GM12873 (cell line): ENCODE data around the gene SASH1.

Experiments used
- TF ChIP-seq, protein P1 (sequence below): IDR thresholded peaks from 2 replicates; pipeline ENCODE4 v1.5.1; 2012; ENCODE audit warnings: low read depth, mild to moderate bottlenecking, moderate library complexity, low read length, control low read depth; ENCODE audit not compliant: insufficient read depth; ENCODE audit errors: missing control alignments

Gene SASH1

DNA sequence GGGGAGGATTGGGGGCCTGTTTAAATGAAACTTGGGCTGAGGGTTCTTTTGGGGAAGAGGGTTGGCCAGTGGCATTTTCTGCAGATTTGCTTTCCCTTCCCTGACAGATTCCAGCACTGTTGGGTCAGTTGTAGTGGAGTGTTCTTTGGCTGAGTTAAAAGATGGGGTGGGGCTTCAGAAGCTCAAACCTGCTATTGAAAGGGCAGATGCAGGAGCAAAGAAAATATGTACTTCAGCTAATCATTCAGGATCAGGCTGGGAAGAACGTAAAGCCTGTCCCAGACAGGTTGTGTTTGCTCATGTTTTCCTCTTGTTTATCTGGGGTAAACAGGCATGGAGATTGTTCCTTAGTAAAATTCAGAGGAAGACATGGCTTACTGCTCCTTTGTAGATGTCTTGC lies 2.5 kb downstream of the SASH1 start:
- TF ChIP-seq, protein P1, sequence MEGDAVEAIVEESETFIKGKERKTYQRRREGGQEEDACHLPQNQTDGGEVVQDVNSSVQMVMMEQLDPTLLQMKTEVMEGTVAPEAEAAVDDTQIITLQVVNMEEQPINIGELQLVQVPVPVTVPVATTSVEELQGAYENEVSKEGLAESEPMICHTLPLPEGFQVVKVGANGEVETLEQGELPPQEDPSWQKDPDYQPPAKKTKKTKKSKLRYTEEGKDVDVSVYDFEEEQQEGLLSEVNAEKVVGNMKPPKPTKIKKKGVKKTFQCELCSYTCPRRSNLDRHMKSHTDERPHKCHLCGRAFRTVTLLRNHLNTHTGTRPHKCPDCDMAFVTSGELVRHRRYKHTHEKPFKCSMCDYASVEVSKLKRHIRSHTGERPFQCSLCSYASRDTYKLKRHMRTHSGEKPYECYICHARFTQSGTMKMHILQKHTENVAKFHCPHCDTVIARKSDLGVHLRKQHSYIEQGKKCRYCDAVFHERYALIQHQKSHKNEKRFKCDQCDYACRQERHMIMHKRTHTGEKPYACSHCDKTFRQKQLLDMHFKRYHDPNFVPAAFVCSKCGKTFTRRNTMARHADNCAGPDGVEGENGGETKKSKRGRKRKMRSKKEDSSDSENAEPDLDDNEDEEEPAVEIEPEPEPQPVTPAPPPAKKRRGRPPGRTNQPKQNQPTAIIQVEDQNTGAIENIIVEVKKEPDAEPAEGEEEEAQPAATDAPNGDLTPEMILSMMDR, result no peak

DNA sequence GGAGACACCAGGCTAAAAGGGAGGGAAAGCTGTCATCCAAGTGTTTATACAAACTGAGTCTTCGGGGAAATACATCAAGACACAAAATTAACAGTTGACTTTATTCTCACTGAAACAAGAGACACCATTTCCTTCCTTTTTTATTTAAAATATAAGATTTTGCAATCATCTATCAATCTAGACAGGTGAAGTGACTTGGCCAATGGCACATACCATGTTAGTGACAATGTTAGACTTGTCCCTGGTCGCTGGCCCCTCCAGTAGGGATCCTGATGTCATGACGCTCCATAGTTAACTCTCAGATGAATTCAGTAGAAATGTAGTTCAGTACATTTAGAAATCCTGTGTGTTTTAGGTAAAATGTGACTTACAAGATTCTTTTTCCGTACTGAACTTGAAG lies 2.9 kb downstream of the SASH1 start:
- TF ChIP-seq, protein P1, result no peak

DNA sequence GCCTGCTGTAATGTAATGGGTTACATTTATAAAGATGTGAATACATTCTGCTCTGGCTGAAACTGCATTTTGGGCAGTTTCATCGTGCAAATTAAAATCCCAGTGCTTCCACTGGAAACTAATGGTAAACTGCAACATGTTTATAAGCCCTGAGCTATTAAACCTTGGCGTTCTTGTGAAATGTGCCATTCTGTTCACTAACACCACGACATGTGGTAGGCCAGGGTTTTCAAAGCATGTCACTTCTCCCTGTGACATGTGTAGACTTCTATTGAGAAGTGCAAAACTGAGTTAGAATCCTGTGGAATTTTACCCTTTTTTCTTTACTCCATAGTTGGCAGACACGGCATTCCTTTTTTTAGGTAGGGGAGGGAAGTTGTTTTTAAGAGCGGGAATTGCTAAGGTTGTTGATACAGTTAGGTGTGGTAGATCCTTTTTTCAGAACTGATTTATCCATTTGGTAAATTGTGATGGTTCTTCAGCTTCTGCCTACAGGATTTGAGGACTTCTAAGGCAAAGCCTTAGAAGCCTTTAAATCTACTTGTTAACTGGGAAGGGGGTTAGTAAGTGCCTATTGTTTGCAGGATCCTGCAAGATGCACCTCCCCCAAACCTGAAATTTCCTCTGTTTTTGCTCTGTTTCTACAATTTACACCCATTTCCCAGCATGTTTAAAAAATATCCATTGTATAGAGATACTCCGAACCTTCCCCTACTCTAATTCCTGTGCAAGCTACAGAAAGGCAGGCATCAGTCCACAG lies 4.2 kb downstream of the SASH1 start:
- TF ChIP-seq, protein P1, result no peak

DNA sequence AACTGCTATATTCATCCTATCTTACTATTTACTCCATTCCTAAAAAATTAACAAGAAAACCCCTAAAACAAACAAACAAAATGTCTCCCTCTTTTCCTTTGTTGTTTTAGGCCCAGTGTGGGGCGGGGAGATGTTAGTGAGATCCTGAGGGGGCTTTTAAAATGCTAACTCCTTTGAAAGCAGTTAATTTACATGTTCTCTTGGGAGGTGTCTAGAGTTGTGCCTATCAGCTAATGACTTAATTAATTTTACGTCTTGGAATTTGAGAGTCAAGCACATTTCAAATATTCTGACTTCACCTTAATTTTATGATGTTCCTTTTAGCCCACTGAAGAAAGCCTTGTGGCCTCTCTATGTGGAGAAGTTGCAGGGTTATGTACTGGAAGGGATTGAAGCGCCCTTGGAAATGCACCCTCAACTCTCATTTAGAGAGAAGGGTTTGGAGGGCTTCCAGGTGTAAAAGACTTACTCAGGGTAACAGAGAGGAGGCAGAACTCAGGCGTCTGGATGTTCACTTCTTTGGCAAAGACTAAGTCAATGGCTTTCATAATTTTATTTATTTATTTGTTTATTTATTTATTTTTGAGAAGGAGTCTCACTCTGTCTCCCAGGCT lies 4.9 kb downstream of the SASH1 start:
- TF ChIP-seq, protein P1, result no peak

DNA sequence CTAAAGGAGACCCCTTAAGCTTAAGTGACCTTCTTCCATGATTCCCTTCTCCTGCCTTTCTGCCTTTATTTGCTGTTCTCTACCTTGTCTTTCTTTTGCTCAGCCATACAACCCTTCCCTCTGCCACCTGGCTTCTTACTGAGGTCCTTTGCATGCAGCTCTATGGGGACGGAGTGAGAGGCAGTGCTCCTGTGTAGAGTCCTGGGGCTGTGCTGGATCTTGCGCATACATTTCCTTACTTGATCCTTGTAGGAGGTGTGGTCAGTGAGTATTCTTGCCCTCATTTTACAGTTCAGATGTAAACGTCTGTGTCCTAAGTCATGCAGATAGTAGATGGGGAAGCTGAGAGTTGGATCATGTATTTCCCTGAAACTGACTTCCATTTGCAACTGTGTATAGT lies 5.7 kb downstream of the SASH1 start:
- TF ChIP-seq, protein P1, result no peak

DNA sequence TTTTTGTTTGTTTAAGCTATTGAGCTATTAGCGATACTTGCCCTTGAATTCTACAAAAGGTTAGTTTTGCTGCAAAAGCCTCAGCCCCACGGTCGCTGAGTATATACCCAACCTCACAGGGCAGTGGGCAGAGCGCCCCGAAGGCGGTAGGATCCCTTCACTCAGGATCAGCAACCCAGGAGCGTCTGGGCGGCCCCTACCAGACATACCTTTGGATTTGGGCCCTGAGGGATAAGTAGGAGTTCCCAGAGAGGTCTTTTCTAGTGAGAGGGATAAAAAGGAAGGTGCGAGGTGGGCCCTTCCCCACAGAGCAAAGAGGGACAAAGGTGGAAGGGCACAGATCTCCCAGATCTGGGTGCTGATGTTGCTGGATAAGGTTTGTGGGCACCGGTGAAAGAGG lies 6.1 kb downstream of the SASH1 start:
- TF ChIP-seq, protein P1, result no peak

DNA sequence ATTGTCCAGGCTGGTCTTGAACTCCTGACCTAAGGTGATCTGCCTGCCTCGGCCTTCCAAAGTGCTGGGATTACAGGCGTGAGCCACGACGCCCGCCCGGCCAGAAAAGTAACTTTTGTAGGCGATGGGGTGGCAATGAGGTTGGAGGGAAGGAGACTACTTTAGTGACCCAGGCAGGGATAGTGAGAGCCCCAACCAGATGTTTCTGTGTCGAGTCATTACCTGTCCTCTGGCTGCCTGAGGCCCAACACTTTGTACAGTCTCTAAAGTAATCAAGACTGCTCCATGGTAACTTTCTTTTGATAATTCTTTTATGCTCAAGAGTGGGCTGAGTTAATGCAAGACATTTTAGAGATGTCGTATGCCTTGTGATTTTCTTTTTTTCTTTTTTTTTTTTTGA lies 6.8 kb downstream of the SASH1 start:
- TF ChIP-seq, protein P1, result no peak
